HK-2 (cell line): Measurements from ENCODE around the gene CD83.
A peak's percentile ranks its signal among the peaks of the same experiment; 100 is the strongest.
"Not testable (repeated sequence)": the region's sequence is repeated elsewhere in the genome, so short reads cannot be mapped to it uniquely, and the experiment has no call there.

Experiments used
- DNase-seq: peaks from one replicate; pipeline ENCODE4 v3.0.0-alpha.2; 2018; ENCODE audit not compliant: unreplicated experiment

The CD83 gene

GRCh38 chr6:14117158-14118090 is at the start of gene CD83:
TSS of gene CD83 (plus strand) at chr6:14117772. CDS start at chr6:14117812, 40 bp downstream.
- DNase-seq, result peak; percentile 72

- DNase-seq, result no peak
Measured at GRCh38 chr6:14068133-14068532, 49.4 kb upstream of the CD83 start.

GRCh38 chr6:14068623-14069022 is 48.9 kb upstream of the CD83 start:
- no peak for DNase-seq

GRCh38 chr6:14070457-14070856 is 47.1 kb upstream of the CD83 start:
- DNase-seq, result no peak

GRCh38 chr6:14072084-14072483 is 45.5 kb upstream of the CD83 start:
- no peak for DNase-seq

GRCh38 chr6:14073561-14074354 is 43.8 kb upstream of the CD83 start:
- DNase-seq, result not testable (repeated sequence)

- DNase-seq, result no peak
Measured at GRCh38 chr6:14074476-14075094, 43.0 kb upstream of the CD83 start.

- DNase-seq, result no peak
Measured at GRCh38 chr6:14075095-14075503, 42.5 kb upstream of the CD83 start.

GRCh38 chr6:14077193-14077867 is 40.2 kb upstream of the CD83 start:
- DNase-seq, result no peak

- DNase-seq, result no peak
Measured at GRCh38 chr6:14079433-14079832, 38.1 kb upstream of the CD83 start.

GRCh38 chr6:14079971-14080370 is 37.6 kb upstream of the CD83 start:
- no peak for DNase-seq

GRCh38 chr6:14081126-14081525 is 36.4 kb upstream of the CD83 start:
- DNase-seq, result no peak

- no peak for DNase-seq
Measured at GRCh38 chr6:14082771-14083170, 34.8 kb upstream of the CD83 start.

GRCh38 chr6:14083262-14083661 is 34.3 kb upstream of the CD83 start:
- DNase-seq, result no peak

- no peak for DNase-seq
Measured at GRCh38 chr6:14083751-14084150, 33.8 kb upstream of the CD83 start.

- no peak for DNase-seq
Measured at GRCh38 chr6:14084388-14084787, 33.2 kb upstream of the CD83 start.

- no peak for DNase-seq
Measured at GRCh38 chr6:14085176-14085787, 32.3 kb upstream of the CD83 start.

- no peak for DNase-seq
Measured at GRCh38 chr6:14086701-14087100, 30.9 kb upstream of the CD83 start.

- DNase-seq, result no peak
Measured at GRCh38 chr6:14088600-14089192, 28.9 kb upstream of the CD83 start.

GRCh38 chr6:14089224-14089623 is 28.3 kb upstream of the CD83 start:
- no peak for DNase-seq
